ENCODE results near the gene WWC1.

WWC1 gene

GRCh38 chr5:168291342-168291963 lies at the start of gene WWC1:
TSS of gene WWC1 (plus strand) at chr5:168291645. CDS start at chr5:168292153, 508 bp downstream.
- Histone ChIP-seq H3K27ac (ENCODE audit: low read depth, low read length, poor library complexity, severe bottlenecking) (no peak within 1 kb of the TSS), H4K20me1 (ENCODE audit: insufficient read depth, low read length) (no peaks in the 10 kb centered on the region), H3K9me2 (ENCODE audit: low read depth, low read length) (no peaks in the 10 kb centered on the region), H3K4me3 (ENCODE audit: low read depth, low read length, poor library complexity, severe bottlenecking) (peak within 1 kb of the TSS; percentile 67), H3K79me2 (ENCODE audit: insufficient read depth, low read length) (no peaks in the 10 kb centered on the region), H3K9ac (ENCODE audit: low read length) (peak within 1 kb of the TSS; percentile 57), H3K36me3 (ENCODE audit: insufficient read depth, low read length) (no peaks in the 10 kb centered on the region), H3K4me2 (ENCODE audit: low read length) (peak within 1 kb of the TSS; percentile 74), H2AFZ (ENCODE audit: low read length) (no peak within 1 kb of the TSS), H3K4me1 (ENCODE audit: insufficient read depth, low read length, severe bottlenecking) (peaks cover 6% of the 10 kb centered on the region), H3F3A (ENCODE audit: insufficient read depth, low read length) (no peaks in the 10 kb centered on the region), H3K9me3 (ENCODE audit: low read length) (no peaks in the 10 kb centered on the region), H3K27me3 (ENCODE audit: insufficient read depth, low read length) (no peaks in the 10 kb centered on the region)
- TF ChIP-seq CTCF (IDR thresholded peaks at IDR 0.05; ENCODE audit: low read length) (peak; percentile 34; the same call in 1 of the 2 replicates), EZH2 (IDR thresholded peaks at IDR 0.05; ENCODE audit: borderline replicate concordance, low read length) (no peak)

- no peaks in the 10 kb centered on the region for H3K9me2 ChIP-seq (ENCODE audit: low read depth, low read length)
- no peak overlapping the region for H3K4me2 ChIP-seq (ENCODE audit: low read length)
- no peak overlapping the region for H3K9ac ChIP-seq (ENCODE audit: low read length)
- H2AFZ ChIP-seq (ENCODE audit: low read length) = no peak overlapping the region
- TF ChIP-seq CTCF (IDR thresholded peaks at IDR 0.05; ENCODE audit: low read length) (no peak), EZH2 (IDR thresholded peaks at IDR 0.05; ENCODE audit: borderline replicate concordance, low read length) (no peak)
- no peaks in the 10 kb centered on the region for H3K4me1 ChIP-seq (ENCODE audit: insufficient read depth, low read length, severe bottlenecking)
- H3K79me2 ChIP-seq (ENCODE audit: insufficient read depth, low read length) = no peaks in the 10 kb centered on the region
- no peaks in the 10 kb centered on the region for H3K27me3 ChIP-seq (ENCODE audit: insufficient read depth, low read length)
- no peaks in the 10 kb centered on the region for H4K20me1 ChIP-seq (ENCODE audit: insufficient read depth, low read length)
- H3K4me3 ChIP-seq (ENCODE audit: low read depth, low read length, poor library complexity, severe bottlenecking) = no peak overlapping the region
- H3K9me3 ChIP-seq (ENCODE audit: low read length) = no peaks in the 10 kb centered on the region
- H3K27ac ChIP-seq (ENCODE audit: low read depth, low read length, poor library complexity, severe bottlenecking) = no peak overlapping the region
- H3K36me3 ChIP-seq (ENCODE audit: insufficient read depth, low read length) = no peaks in the 10 kb centered on the region
- no peaks in the 10 kb centered on the region for H3F3A ChIP-seq (ENCODE audit: insufficient read depth, low read length)
Observed at GRCh38 chr5:168244838-168245559, 46.4 kb upstream of the WWC1 start.

- Histone ChIP-seq H4K20me1 (ENCODE audit: insufficient read depth, low read length) (no peaks in the 10 kb centered on the region), H3K36me3 (ENCODE audit: insufficient read depth, low read length) (no peaks in the 10 kb centered on the region), H3K4me1 (ENCODE audit: insufficient read depth, low read length, severe bottlenecking) (no peaks in the 10 kb centered on the region), H3K9me3 (ENCODE audit: low read length) (no peaks in the 10 kb centered on the region), H3K4me2 (ENCODE audit: low read length) (no peak overlapping the region), H3F3A (ENCODE audit: insufficient read depth, low read length) (no peaks in the 10 kb centered on the region), H2AFZ (ENCODE audit: low read length) (no peak overlapping the region), H3K4me3 (ENCODE audit: low read depth, low read length, poor library complexity, severe bottlenecking) (no peak overlapping the region), H3K9ac (ENCODE audit: low read length) (no peak overlapping the region), H3K27ac (ENCODE audit: low read depth, low read length, poor library complexity, severe bottlenecking) (no peak overlapping the region), H3K79me2 (ENCODE audit: insufficient read depth, low read length) (no peaks in the 10 kb centered on the region), H3K27me3 (ENCODE audit: insufficient read depth, low read length) (no peaks in the 10 kb centered on the region), H3K9me2 (ENCODE audit: low read depth, low read length) (no peaks in the 10 kb centered on the region)
- TF ChIP-seq EZH2 (IDR thresholded peaks at IDR 0.05; ENCODE audit: borderline replicate concordance, low read length) (no peak), CTCF (IDR thresholded peaks at IDR 0.05; ENCODE audit: low read length) (no peak)
Observed at GRCh38 chr5:168249923-168250322, 41.5 kb upstream of the WWC1 start.
